Measurements from ENCODE around the gene NCOA7. TPM values are rescaled to one million over a fixed set of nuclear protein-coding genes. Genes with fewer than 3 reads are reported as not detected.

Gene NCOA7
- total and polyA plus RNA-seq, 10 of the 15 experiments (the other 5 are each of a cell fraction or from before 2014, with no cell fraction given) = 18.9 to 50.3 (median 34.2) TPM

DNA sequence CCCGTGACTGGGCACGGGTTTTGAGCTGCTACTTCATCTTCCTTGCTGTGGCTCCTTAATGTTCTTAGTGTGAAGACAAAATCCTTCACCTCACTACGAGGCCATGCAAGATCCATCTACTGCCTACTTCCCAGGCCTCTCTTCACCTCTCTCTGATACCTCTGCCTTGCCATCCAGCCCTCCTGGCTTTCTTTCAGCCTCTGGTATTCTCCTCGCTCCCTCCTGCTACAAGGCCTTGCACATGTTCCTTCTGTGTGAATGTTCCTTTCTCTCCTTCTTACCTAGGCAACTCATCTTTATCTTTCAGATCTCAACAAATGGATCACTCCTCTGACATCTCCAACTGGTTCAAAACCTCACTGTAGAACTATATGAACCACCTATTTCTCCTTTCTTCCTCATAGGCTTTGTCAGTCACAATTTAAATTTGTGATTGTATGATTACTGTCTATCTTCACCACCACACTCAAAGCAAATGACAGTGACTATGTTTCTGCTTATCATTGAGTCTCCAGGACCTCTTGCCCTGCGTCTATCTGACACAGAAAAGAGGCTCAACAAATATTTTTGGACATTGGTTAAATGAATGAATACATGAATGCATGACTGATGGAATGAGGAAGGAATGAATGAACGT is 21.5 kb upstream of the NCOA7 start:
- TF ChIP-seq, protein P1, sequence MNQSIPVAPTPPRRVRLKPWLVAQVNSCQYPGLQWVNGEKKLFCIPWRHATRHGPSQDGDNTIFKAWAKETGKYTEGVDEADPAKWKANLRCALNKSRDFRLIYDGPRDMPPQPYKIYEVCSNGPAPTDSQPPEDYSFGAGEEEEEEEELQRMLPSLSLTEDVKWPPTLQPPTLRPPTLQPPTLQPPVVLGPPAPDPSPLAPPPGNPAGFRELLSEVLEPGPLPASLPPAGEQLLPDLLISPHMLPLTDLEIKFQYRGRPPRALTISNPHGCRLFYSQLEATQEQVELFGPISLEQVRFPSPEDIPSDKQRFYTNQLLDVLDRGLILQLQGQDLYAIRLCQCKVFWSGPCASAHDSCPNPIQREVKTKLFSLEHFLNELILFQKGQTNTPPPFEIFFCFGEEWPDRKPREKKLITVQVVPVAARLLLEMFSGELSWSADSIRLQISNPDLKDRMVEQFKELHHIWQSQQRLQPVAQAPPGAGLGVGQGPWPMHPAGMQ (IDR thresholded peaks at IDR 0.05; ENCODE audit: borderline replicate concordance) = no peak
- no TSS peak for BruUV-seq (replicated peaks)
- H2AFZ ChIP-seq (ENCODE audit: control insufficient read depth, low read depth, low read length) = peak overlapping the region; percentile 7; the same call in 1 of the 2 replicates

More for the DNA sequence above, 21.5 kb upstream of the NCOA7 start:
- H3K27me3 ChIP-seq (replicated peaks in 1 of 2; ENCODE audit: control insufficient read depth in 2 of 2, insufficient read depth in 2 of 2, low read length in 1 of 2) = no peaks in the 10 kb centered on the region
- H4K20me1 ChIP-seq (ENCODE audit: control insufficient read depth, insufficient read depth) = no peaks in the 10 kb centered on the region
- H3K4me3 ChIP-seq = no peak overlapping the region
- FAIRE-seq (no peak), DNase-seq (ENCODE audit: low read depth, low spot score) (no peak), ATAC-seq (no peak)
- H3K4me1 ChIP-seq (ENCODE audit: control insufficient read depth, insufficient read depth, low read length) = no peaks in the 10 kb centered on the region
- 25% methylated on average over 6 of the region's 6 CpGs for WGBS (ENCODE audit: insufficient coverage, insufficient replicate concordance, low lambda C conversion rate, missing lambda C conversion rate)
- CTCF ChIA-PET = interaction anchor here (0.6 to 7.5 kb wide), 7 partner anchors 12 to 954 kb away, joined by 3 to 116 read pairs (median 4); partner anchors contain the start of gene HDDC2
- H3K9ac ChIP-seq (ENCODE audit: control insufficient read depth, insufficient read depth, low read length) = no peak overlapping the region
- POLR2A ChIA-PET = no interaction called here
- intact Hi-C loops (cut with micrococcal nuclease; ENCODE audit: unreplicated experiment) (loop anchor here (1.0 to 10.0 kb wide), 4 partner anchors 455 to 614 kb away; partner anchors contain the start of gene TPD52L1), in situ Hi-C loops (cut with MboI) (loop anchor here (5.0 to 25.0 kb wide), 5 partner anchors 244 to 1343 kb away; partner anchors contain the start of genes RSPO3 and TPD52L1)
- H3K4me2 ChIP-seq (ENCODE audit: control insufficient read depth, insufficient read depth) = no peak overlapping the region
- H3K79me2 ChIP-seq (ENCODE audit: control insufficient read depth, insufficient read depth, low read length) = no peaks in the 10 kb centered on the region
- H3K9me3 ChIP-seq (replicated peaks; ENCODE audit: control insufficient read depth, insufficient read depth, low read length) = no peaks in the 10 kb centered on the region
- H3K36me3 ChIP-seq (ENCODE audit: control insufficient read depth in 2 of 2, insufficient read depth in 2 of 2, low read length in 1 of 2) = no peaks in the 10 kb centered on the region
- RAD21 ChIA-PET (ENCODE audit: unreplicated experiment) = interaction anchor here (1.0 to 1.8 kb wide), 4 partner anchors 16 to 459 kb away, joined by 3 to 6 read pairs (median 3); no protein-coding TSS in a partner anchor
- H3K27ac ChIP-seq (ENCODE audit: control insufficient read depth, insufficient read depth) = no peak overlapping the region
- SMC1A ChIA-PET (ENCODE audit: uncharacterized antibody, unreplicated experiment) = interaction anchor here (1.8 to 2.8 kb wide), 2 partner anchors 12 to 455 kb away, joined by 5 to 6 read pairs; no protein-coding TSS in a partner anchor

Measured in GM12878 (cell line).